ENCODE data around the gene PDCD11. TPM values are rescaled to one million over a fixed set of nuclear protein-coding genes. Genes with fewer than 3 reads are reported as not detected.
"Not testable (repeated sequence)": the region's sequence is repeated elsewhere in the genome, so short reads cannot be mapped to it uniquely, and the experiment has no call there.

PDCD11 gene
- total RNA-seq, 2 donors from 2014 or later = 13.3 to 33.8 TPM

DNA sequence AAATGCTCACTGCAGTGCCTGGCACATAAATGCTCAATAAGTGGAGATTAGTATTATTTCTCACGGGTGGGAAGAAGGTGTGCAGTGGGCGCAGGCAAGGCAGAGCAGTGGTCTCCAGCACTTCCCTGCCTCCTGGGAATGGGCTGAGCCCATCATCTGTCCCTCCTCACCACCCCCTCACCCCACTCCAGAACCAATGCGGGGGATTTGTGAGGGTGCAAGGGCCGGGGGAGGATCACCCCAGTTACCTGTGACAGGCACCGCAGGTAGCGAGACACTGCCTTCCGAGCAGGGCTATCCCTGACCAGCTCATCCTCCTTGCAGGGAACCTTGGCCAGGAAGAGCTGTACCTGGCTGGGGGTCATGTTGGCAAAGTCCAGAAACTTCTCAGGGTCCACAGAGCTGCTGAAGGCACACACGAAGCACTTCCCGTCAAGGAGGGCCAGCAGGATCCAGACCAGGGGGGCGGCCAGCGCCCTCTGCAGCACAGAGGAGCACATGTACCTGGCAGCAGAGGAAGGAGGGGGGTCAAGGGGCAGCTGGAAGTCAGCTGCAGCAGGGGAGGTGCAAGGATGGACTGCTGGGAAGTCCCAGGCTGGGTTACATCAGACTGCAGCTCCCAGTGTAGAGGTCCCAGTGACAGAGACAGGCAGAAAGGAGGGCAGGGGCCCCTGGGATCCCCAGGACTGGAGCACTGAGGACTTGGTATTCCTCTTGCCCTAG is 79.8 kb downstream of the PDCD11 start:
- H3K36me3 ChIP-seq = no peaks in the 10 kb centered on the region
- H3K4me3 ChIP-seq = no peak overlapping the region
- H3K9me3 ChIP-seq = no peaks in the 10 kb centered on the region
- no peaks in the 10 kb centered on the region for H3K4me1 ChIP-seq (replicated peaks)
- TF ChIP-seq POLR2AphosphoS5 (IDR thresholded peaks at IDR 0.05) = no peak
- no peak for TF ChIP-seq POLR2A (IDR thresholded peaks at IDR 0.05)
- TF ChIP-seq, protein P1, sequence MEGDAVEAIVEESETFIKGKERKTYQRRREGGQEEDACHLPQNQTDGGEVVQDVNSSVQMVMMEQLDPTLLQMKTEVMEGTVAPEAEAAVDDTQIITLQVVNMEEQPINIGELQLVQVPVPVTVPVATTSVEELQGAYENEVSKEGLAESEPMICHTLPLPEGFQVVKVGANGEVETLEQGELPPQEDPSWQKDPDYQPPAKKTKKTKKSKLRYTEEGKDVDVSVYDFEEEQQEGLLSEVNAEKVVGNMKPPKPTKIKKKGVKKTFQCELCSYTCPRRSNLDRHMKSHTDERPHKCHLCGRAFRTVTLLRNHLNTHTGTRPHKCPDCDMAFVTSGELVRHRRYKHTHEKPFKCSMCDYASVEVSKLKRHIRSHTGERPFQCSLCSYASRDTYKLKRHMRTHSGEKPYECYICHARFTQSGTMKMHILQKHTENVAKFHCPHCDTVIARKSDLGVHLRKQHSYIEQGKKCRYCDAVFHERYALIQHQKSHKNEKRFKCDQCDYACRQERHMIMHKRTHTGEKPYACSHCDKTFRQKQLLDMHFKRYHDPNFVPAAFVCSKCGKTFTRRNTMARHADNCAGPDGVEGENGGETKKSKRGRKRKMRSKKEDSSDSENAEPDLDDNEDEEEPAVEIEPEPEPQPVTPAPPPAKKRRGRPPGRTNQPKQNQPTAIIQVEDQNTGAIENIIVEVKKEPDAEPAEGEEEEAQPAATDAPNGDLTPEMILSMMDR (IDR thresholded peaks at IDR 0.05) = no peak
- 64% methylated on average over 11 of the region's 11 CpGs for whole genome bisulfite sequencing
- no peak overlapping the region for H3K27ac ChIP-seq
- no peak for DNase-seq (ENCODE audit: low spot score)
- intact Hi-C loops (cut with DNase I) = no loop called here
- no peaks in the 10 kb centered on the region for H3K27me3 ChIP-seq (replicated peaks; ENCODE audit: insufficient read depth)

DNA sequence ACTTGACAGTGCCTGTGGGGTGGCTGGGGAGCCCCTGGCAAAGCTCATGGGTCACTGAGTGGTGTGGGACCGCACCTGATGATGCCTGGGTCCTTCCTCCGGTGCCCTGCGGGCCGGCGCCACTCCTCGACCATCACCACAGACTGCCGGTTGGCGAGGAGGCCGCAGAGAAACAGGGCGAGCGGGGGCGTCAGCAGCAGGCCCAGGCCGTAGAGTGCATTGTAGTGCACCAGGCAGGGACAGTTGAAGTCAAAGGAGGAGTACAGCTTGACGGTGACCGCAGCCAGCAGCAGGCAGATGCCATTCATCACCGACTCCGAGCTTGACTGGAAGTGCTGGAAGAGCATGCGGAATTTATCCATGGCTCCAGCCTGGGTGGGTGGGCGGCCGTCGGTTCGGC is 82.2 kb downstream of the PDCD11 start:
- 91% methylated on average over 20 of the region's 22 CpGs for WGBS
- H3K36me3 ChIP-seq = no peaks in the 10 kb centered on the region
- no peak for DNase-seq (ENCODE audit: low spot score)
- H3K9me3 ChIP-seq = no peaks in the 10 kb centered on the region
- H3K27ac ChIP-seq = no peak overlapping the region
- intact Hi-C loops (cut with DNase I) = no loop called here
- no peak for TF ChIP-seq POLR2AphosphoS5 (IDR thresholded peaks at IDR 0.05)
- TF ChIP-seq POLR2A (IDR thresholded peaks at IDR 0.05) = no peak
- TF ChIP-seq, protein P1 (IDR thresholded peaks at IDR 0.05) = no peak
- H3K4me1 ChIP-seq (replicated peaks) = no peaks in the 10 kb centered on the region
- no peaks in the 10 kb centered on the region for H3K27me3 ChIP-seq (replicated peaks; ENCODE audit: insufficient read depth)
- no peak overlapping the region for H3K4me3 ChIP-seq

DNA sequence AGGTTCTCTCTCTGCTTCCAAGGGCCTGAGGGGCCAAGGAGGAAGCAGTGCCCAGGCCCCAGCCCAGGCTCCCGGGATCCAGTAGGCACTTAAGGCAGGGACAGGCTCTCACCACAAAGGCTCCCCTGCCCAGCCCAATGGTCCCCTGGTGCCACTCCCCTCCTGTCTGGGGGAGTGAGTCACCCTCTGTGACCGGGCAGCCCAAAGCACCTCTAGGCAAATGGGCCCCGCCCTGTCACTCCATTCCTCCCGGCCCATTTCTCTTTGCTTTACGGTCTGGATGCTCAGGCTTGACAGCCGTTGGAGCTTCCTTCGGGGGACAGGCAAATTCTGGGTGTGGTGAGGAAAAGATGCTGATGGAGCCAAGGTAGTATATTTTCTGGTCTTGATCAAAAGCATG is 82.7 kb downstream of the PDCD11 start, which contains the start of gene CALHM3:
CALHM3 (minus strand) TSS at position 106 of the 400 bp plus-strand sequence. CDS start 208 bp downstream, outside the sequence.
- intact Hi-C loops (cut with DNase I) = no loop called here
- no peak for DNase-seq (ENCODE audit: low spot score)
- no peaks in the 10 kb centered on the region for H3K36me3 ChIP-seq
- TF ChIP-seq POLR2A (IDR thresholded peaks at IDR 0.05) (no peak), POLR2AphosphoS5 (IDR thresholded peaks at IDR 0.05) (no peak)
- TF ChIP-seq, protein P1 (IDR thresholded peaks at IDR 0.05) = no peak
- no peaks in the 10 kb centered on the region for H3K4me1 ChIP-seq (replicated peaks)
- H3K4me3 ChIP-seq = no peak within 1 kb of the TSS
- 49% methylated on average over 7 of the region's 7 CpGs for WGBS
- H3K27ac ChIP-seq = no peak within 1 kb of the TSS
- no peaks in the 10 kb centered on the region for H3K27me3 ChIP-seq (replicated peaks; ENCODE audit: insufficient read depth)
- no peaks in the 10 kb centered on the region for H3K9me3 ChIP-seq

DNA sequence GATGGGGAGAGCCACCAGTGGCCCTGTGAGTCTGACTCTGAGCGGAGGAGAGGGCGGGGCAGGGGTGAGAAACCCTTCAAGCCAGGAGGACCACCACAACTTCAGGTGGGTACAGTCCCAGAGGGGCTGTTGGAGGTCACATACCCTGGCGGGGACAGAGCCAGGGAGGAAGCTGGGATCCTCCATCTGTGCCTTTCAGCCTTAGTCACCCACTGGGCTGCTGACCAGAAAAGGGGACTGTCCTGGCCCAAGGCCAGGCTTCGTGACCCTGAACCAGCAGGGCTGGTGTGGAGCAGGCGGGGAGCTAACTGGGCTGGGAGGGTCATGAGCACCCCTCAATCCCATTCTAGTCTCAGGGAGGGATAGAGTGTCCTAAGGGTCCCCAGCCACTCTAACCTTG is 84.1 kb downstream of the PDCD11 start:
- H3K36me3 ChIP-seq = no peaks in the 10 kb centered on the region
- H3K27ac ChIP-seq = no peak overlapping the region
- intact Hi-C loops (cut with DNase I) = no loop called here
- WGBS = 84% methylated on average over 5 of the region's 5 CpGs
- H3K4me1 ChIP-seq (replicated peaks) = no peaks in the 10 kb centered on the region
- no peaks in the 10 kb centered on the region for H3K9me3 ChIP-seq
- no peak for DNase-seq (ENCODE audit: low spot score)
- no peaks in the 10 kb centered on the region for H3K27me3 ChIP-seq (replicated peaks; ENCODE audit: insufficient read depth)
- H3K4me3 ChIP-seq = no peak overlapping the region
- TF ChIP-seq, protein P1 (IDR thresholded peaks at IDR 0.05) = no peak
- TF ChIP-seq POLR2A (IDR thresholded peaks at IDR 0.05) = no peak
- no peak for TF ChIP-seq POLR2AphosphoS5 (IDR thresholded peaks at IDR 0.05)

DNA sequence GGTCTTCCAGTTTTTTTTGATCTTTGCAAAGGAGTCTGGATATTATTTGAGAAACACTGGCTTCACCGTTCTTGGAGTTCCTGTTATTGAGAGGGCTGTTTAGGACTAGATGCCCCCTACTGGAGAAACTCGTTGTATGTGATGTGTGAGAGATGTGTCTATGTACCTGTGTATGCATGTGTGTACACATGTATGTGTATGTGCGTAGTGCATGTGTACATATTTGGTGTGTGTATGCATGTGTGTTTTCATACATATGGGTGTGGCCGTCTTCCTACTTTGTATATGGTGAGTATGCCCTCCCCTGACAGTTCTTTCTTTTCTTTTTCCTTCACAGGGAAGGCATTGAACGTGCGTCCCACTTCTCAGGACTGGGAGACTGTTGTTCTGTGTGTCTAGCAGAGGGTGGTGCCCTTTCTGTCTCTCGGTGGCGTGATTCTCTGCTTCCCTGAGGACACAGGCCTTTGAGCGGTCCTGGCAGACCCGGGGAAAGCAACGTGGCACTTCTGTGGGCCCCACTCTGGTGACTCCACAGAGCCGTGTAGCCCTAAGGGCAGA is 85.6 kb downstream of the PDCD11 start:
- no peaks in the 10 kb centered on the region for H3K36me3 ChIP-seq
- no peaks in the 10 kb centered on the region for H3K27me3 ChIP-seq (replicated peaks; ENCODE audit: insufficient read depth)
- intact Hi-C loops (cut with DNase I) = loop anchor here (1.0 kb wide), 1 partner anchor 65 kb away; no protein-coding TSS in a partner anchor
- WGBS = 60% methylated on average over 12 of the region's 12 CpGs
- peak; percentile 36 for DNase-seq (ENCODE audit: low spot score)
- H3K27ac ChIP-seq = no peak overlapping the region
- no peak overlapping the region for H3K4me3 ChIP-seq
- no peaks in the 10 kb centered on the region for H3K9me3 ChIP-seq
- H3K4me1 ChIP-seq (replicated peaks) = no peaks in the 10 kb centered on the region
- TF ChIP-seq, protein P1 (IDR thresholded peaks at IDR 0.05) = peak in 3 of 4 experiments; percentile 35 to 59 (median 47)
- TF ChIP-seq POLR2AphosphoS5 (IDR thresholded peaks at IDR 0.05) = no peak

DNA sequence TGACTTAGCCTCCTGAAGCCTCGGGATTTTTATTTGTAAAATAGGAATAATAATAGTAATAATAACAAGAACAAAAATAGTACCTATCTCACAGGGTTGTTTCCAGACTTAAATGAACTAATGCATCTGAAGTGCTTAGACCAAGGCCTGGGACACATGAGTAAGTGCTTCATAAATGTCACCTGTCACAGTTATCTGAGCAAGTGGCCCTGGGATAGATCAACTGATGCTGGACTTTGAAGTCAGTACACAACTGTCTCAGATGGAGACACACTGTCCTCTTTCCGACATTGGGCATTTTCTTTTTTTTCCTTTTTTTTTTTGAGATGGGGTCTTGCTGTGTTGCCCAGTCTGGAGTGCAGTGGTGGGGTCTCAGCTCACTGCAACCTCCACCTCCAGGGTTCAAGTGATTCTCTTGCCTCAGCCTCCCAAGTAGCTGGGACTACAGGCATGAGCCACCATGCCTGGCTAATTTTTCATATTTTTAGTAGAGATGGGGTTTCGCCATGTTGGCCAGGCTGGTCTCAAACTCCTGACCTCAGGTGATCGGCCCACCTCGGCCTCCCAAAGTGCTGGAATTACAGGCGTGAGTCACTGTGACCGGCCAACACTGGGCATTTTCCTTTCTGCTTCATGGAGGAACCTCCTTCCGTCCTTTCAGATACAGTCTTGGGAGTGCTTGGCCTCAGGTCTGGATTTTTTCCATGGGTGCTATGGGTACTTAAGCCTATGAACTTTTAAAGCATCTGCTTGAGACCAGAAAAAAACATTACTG is 90.4 kb downstream of the PDCD11 start:
- WGBS = 67% methylated on average over 8 of the region's 8 CpGs
- H3K27me3 ChIP-seq (replicated peaks; ENCODE audit: insufficient read depth); intact Hi-C loops (cut with DNase I); H3K36me3 ChIP-seq; DNase-seq (ENCODE audit: low spot score); H3K4me3 ChIP-seq; H3K27ac ChIP-seq; H3K4me1 ChIP-seq (replicated peaks); H3K9me3 ChIP-seq: not testable (repeated sequence)

All from prostate gland (tissue), 2 donors.